ENCODE measurements around the gene DIO2. TPM values are rescaled to one million over a fixed set of nuclear protein-coding genes. Genes with fewer than 3 reads are reported as not detected.

DIO2 gene
- polyA plus RNA-seq, 1 of the 3 experiments (the other 2 are of a cell fraction): 1.1 TPM

DNA sequence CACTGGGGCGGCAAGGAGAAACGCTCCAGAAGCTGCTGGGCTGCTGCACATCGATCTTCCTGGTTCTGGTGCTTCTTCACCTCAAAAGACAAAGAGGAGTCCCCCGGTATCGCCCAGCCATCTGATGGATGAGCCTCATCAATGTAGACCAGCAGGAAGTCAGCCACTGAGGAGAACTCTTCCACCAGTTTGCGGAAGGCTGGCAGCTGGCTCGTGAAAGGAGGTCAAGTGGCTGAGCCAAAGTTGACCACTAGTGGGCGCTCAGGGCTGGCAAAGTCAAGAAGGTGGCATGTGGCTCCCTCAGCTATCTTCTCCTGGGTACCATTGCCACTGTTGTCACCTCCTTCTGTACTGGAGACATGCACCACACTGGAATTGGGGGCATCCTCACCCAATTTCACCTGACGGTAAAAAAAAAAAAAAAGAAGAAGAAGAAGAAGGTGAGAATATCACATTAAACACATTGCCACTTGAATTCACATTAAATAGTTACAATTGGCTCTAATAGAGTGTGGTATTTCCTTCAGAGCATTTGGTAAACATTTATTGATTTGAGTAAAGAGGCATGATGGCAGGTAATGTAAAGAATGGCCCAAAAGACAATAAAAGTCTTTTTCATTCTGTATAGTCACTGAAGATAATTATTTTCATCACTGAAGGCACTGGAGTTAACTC is 8.3 kb downstream of the DIO2 start:
- H3K36me3 ChIP-seq (replicated peaks in 1 of 2; ENCODE audit: control insufficient read depth in 1 of 2, insufficient read depth in 2 of 2, low read length in 1 of 2): no peaks in the 10 kb centered on the region
- H3K4me3 ChIP-seq (ENCODE audit: low read depth in 2 of 2, low read length in 1 of 2): no peak overlapping the region
- no peaks in the 10 kb centered on the region for H4K20me1 ChIP-seq (ENCODE audit: insufficient read depth)
- no peaks in the 10 kb centered on the region for H3K4me1 ChIP-seq (ENCODE audit: control insufficient read depth in 1 of 2, insufficient read depth in 2 of 2, low read depth in 1 of 2, low read length in 1 of 2)
- WGBS (ENCODE audit: low lambda C conversion rate): 67% methylated on average over 8 of the region's 9 CpGs
- H3K9me2 ChIP-seq: no peaks in the 10 kb centered on the region
- no peak overlapping the region for H3K4me2 ChIP-seq
- TF ChIP-seq EP300 (IDR thresholded peaks at IDR 0.05; ENCODE audit: borderline replicate concordance in 1 of 2, low read depth in 1 of 2, low read length in 1 of 2): no peak
- no peak for TF ChIP-seq GABPA (IDR thresholded peaks at IDR 0.05; ENCODE audit: low read depth)
- peak; percentile 17; the same call in 1 of the 2 replicates for TF ChIP-seq SMC3 (IDR thresholded peaks at IDR 0.05; ENCODE audit: low read depth, low read length)
- TF ChIP-seq, protein P1, sequence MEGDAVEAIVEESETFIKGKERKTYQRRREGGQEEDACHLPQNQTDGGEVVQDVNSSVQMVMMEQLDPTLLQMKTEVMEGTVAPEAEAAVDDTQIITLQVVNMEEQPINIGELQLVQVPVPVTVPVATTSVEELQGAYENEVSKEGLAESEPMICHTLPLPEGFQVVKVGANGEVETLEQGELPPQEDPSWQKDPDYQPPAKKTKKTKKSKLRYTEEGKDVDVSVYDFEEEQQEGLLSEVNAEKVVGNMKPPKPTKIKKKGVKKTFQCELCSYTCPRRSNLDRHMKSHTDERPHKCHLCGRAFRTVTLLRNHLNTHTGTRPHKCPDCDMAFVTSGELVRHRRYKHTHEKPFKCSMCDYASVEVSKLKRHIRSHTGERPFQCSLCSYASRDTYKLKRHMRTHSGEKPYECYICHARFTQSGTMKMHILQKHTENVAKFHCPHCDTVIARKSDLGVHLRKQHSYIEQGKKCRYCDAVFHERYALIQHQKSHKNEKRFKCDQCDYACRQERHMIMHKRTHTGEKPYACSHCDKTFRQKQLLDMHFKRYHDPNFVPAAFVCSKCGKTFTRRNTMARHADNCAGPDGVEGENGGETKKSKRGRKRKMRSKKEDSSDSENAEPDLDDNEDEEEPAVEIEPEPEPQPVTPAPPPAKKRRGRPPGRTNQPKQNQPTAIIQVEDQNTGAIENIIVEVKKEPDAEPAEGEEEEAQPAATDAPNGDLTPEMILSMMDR (IDR thresholded peaks at IDR 0.05): peak; percentile 50
- peak; percentile 53 for TF ChIP-seq RAD21 (IDR thresholded peaks at IDR 0.05; ENCODE audit: low read length)
- no peak overlapping the region for H3K9ac ChIP-seq
- no peaks in the 10 kb centered on the region for H3K79me2 ChIP-seq (ENCODE audit: insufficient read depth)
- DNase-seq: peak; percentile 20
- no peak overlapping the region for H2AFZ ChIP-seq (ENCODE audit: low read depth)
- H3K27ac ChIP-seq (ENCODE audit: low read depth in 2 of 2, low read length in 1 of 2): no peak overlapping the region
- ChIA-PET CTCF (interaction anchor here (0.7 to 2.7 kb wide), 4 partner anchors 10 to 48 kb away, joined by 3 to 15 read pairs (median 4); no protein-coding TSS in a partner anchor), POLR2A (no interaction called here)
- no peaks in the 10 kb centered on the region for H3K27me3 ChIP-seq (ENCODE audit: insufficient read depth)
- no peaks in the 10 kb centered on the region for H3K9me3 ChIP-seq
- no peaks in the 10 kb centered on the region for H3F3A ChIP-seq (replicated peaks; ENCODE audit: insufficient read depth)

DNA sequence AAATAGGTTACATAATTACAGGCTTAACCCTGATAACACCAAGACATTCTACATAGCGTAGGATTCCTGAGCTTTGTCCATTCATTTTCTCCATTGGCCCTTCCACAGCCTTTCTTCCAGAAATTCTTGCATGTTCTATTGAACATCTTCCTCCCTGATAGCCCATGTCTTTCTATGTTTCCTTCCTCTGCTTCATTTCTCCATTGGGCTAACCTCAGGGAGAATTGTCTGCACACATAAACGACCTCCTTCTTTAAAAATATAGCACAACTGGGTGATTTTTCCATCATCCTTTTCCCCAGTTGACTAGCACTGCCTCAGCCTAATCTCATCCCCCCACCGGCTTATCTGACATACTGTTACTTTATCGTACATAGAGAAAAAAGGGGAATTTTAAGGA is 11.2 kb downstream of the DIO2 start:
- H3K9ac ChIP-seq: no peak overlapping the region
- no peaks in the 10 kb centered on the region for H4K20me1 ChIP-seq (ENCODE audit: insufficient read depth)
- no peak overlapping the region for H2AFZ ChIP-seq (ENCODE audit: low read depth)
- no peaks in the 10 kb centered on the region for H3K27me3 ChIP-seq (ENCODE audit: insufficient read depth)
- no peaks in the 10 kb centered on the region for H3K36me3 ChIP-seq (replicated peaks in 1 of 2; ENCODE audit: control insufficient read depth in 1 of 2, insufficient read depth in 2 of 2, low read length in 1 of 2)
- POLR2A ChIA-PET: no interaction called here
- no peaks in the 10 kb centered on the region for H3K4me1 ChIP-seq (ENCODE audit: control insufficient read depth in 1 of 2, insufficient read depth in 2 of 2, low read depth in 1 of 2, low read length in 1 of 2)
- no peak overlapping the region for H3K4me3 ChIP-seq (ENCODE audit: low read depth in 2 of 2, low read length in 1 of 2)
- H3K9me3 ChIP-seq: no peaks in the 10 kb centered on the region
- no peaks in the 10 kb centered on the region for H3F3A ChIP-seq (replicated peaks; ENCODE audit: insufficient read depth)
- no peak overlapping the region for H3K27ac ChIP-seq (ENCODE audit: low read depth in 2 of 2, low read length in 1 of 2)
- no peaks in the 10 kb centered on the region for H3K79me2 ChIP-seq (ENCODE audit: insufficient read depth)
- CTCF ChIA-PET: interaction anchor here (2.8 kb wide), 1 partner anchor 13 kb away, joined by 7 read pairs; no protein-coding TSS in a partner anchor
- DNase-seq: no peak
- no peak overlapping the region for H3K4me2 ChIP-seq
- WGBS (ENCODE audit: low lambda C conversion rate): 52% methylated on average over 4 of the region's 4 CpGs
- H3K9me2 ChIP-seq: no peaks in the 10 kb centered on the region
- TF ChIP-seq MXI1 (IDR thresholded peaks at IDR 0.05; ENCODE audit: low read depth, low read length) (no peak), RCOR1 (IDR thresholded peaks at IDR 0.05; ENCODE audit: low read length) (no peak), GATA2 (CRISPR knock-in tag; IDR thresholded peaks at IDR 0.05) (no peak), FOSL2 (IDR thresholded peaks at IDR 0.05; ENCODE audit: borderline replicate concordance, low read depth) (no peak), RFX5 (IDR thresholded peaks at IDR 0.05; ENCODE audit: low read length) (no peak), SMC3 (IDR thresholded peaks at IDR 0.05; ENCODE audit: low read depth, low read length) (no peak), CHD2 (IDR thresholded peaks at IDR 0.05; ENCODE audit: low read length, partially characterized antibody) (no peak)
- TF ChIP-seq, protein P2, sequence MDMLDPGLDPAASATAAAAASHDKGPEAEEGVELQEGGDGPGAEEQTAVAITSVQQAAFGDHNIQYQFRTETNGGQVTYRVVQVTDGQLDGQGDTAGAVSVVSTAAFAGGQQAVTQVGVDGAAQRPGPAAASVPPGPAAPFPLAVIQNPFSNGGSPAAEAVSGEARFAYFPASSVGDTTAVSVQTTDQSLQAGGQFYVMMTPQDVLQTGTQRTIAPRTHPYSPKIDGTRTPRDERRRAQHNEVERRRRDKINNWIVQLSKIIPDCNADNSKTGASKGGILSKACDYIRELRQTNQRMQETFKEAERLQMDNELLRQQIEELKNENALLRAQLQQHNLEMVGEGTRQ (IDR thresholded peaks at IDR 0.05; ENCODE audit: borderline replicate concordance, low read depth, low read length): no peak
- TF ChIP-seq, protein P3, sequence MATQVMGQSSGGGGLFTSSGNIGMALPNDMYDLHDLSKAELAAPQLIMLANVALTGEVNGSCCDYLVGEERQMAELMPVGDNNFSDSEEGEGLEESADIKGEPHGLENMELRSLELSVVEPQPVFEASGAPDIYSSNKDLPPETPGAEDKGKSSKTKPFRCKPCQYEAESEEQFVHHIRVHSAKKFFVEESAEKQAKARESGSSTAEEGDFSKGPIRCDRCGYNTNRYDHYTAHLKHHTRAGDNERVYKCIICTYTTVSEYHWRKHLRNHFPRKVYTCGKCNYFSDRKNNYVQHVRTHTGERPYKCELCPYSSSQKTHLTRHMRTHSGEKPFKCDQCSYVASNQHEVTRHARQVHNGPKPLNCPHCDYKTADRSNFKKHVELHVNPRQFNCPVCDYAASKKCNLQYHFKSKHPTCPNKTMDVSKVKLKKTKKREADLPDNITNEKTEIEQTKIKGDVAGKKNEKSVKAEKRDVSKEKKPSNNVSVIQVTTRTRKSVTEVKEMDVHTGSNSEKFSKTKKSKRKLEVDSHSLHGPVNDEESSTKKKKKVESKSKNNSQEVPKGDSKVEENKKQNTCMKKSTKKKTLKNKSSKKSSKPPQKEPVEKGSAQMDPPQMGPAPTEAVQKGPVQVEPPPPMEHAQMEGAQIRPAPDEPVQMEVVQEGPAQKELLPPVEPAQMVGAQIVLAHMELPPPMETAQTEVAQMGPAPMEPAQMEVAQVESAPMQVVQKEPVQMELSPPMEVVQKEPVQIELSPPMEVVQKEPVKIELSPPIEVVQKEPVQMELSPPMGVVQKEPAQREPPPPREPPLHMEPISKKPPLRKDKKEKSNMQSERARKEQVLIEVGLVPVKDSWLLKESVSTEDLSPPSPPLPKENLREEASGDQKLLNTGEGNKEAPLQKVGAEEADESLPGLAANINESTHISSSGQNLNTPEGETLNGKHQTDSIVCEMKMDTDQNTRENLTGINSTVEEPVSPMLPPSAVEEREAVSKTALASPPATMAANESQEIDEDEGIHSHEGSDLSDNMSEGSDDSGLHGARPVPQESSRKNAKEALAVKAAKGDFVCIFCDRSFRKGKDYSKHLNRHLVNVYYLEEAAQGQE (IDR thresholded peaks at IDR 0.05; ENCODE audit: low read depth, low read length): no peak
- TF ChIP-seq, protein P4, sequence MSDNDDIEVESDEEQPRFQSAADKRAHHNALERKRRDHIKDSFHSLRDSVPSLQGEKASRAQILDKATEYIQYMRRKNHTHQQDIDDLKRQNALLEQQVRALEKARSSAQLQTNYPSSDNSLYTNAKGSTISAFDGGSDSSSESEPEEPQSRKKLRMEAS (IDR thresholded peaks at IDR 0.05; ENCODE audit: low read depth): no peak
- TF ChIP-seq, protein P5, sequence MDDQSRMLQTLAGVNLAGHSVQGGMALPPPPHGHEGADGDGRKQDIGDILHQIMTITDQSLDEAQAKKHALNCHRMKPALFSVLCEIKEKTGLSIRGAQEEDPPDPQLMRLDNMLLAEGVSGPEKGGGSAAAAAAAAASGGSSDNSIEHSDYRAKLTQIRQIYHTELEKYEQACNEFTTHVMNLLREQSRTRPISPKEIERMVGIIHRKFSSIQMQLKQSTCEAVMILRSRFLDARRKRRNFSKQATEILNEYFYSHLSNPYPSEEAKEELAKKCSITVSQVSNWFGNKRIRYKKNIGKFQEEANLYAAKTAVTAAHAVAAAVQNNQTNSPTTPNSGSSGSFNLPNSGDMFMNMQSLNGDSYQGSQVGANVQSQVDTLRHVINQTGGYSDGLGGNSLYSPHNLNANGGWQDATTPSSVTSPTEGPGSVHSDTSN (IDR thresholded peaks at IDR 0.05): no peak
- TF ChIP-seq, protein P6, sequence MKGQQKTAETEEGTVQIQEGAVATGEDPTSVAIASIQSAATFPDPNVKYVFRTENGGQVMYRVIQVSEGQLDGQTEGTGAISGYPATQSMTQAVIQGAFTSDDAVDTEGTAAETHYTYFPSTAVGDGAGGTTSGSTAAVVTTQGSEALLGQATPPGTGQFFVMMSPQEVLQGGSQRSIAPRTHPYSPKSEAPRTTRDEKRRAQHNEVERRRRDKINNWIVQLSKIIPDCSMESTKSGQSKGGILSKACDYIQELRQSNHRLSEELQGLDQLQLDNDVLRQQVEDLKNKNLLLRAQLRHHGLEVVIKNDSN (IDR thresholded peaks at IDR 0.05; ENCODE audit: borderline replicate concordance, low read depth): no peak

Measured in SK-N-SH (cell line).